ENCODE results near the gene CLEC18C. TPM values are rescaled to one million over a fixed set of nuclear protein-coding genes. Genes with fewer than 3 reads are reported as not detected.
"Not testable (repeated sequence)": the region's sequence is repeated elsewhere in the genome, so short reads cannot be mapped to it uniquely, and the experiment has no call there.

Gene CLEC18C
- polyA plus RNA-seq, 2 donors, result 0.36 to 0.53 TPM

- H3K36me3 ChIP-seq (ENCODE audit: control insufficient read depth in 2 of 2, insufficient read depth in 2 of 2, low read length in 1 of 2); H3K4me1 ChIP-seq (ENCODE audit: control insufficient read depth in 2 of 2, insufficient read depth in 2 of 2, low read length in 1 of 2); H3K27ac ChIP-seq (ENCODE audit: low read depth in 2 of 2, low read length in 1 of 2); H3K9me3 ChIP-seq (ENCODE audit: control insufficient read depth in 2 of 2, insufficient read depth in 1 of 2, low read depth in 1 of 2, low read length in 1 of 2); H3K27me3 ChIP-seq (ENCODE audit: control insufficient read depth in 1 of 2, insufficient read depth in 2 of 2, low read length in 2 of 2); H3K4me3 ChIP-seq (ENCODE audit: low read depth in 1 of 2, low read length in 2 of 2): not testable (repeated sequence)
- WGBS, 2 donors, result 55 to 68% methylated on average over 2 to 8 of the region's 21 CpGs
Observed at GRCh38 chr16:70174387-70174932, 873 bp downstream of the CLEC18C start.

- WGBS, 2 donors, result 17 to 19% methylated on average over 7 to 27 of the region's 71 CpGs
Observed at GRCh38 chr16:70187858-70188607, 14.4 kb downstream of the CLEC18C start.

DNA sequence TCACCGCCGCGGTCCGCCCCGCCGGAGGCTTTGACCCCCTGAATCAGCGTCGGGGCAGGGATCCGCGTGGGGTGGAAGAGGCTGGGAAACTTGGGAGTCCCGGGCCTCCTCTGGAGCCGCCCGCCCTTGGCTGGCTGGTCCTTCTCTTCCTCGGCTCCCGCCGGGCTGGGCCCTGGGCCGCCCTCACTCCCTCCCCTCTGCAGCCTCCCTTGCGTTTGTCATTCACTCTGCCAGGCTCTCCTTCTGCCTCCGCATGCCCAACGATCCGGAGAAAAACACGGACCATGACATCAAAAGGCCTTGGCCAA, 15.0 kb downstream of the CLEC18C start:
- not testable (repeated sequence) for H3K4me1 ChIP-seq (ENCODE audit: control insufficient read depth in 2 of 2, insufficient read depth in 2 of 2, low read length in 1 of 2); H3K9me3 ChIP-seq (ENCODE audit: control insufficient read depth in 2 of 2, insufficient read depth in 1 of 2, low read depth in 1 of 2, low read length in 1 of 2); H3K36me3 ChIP-seq (ENCODE audit: control insufficient read depth in 2 of 2, insufficient read depth in 2 of 2, low read length in 1 of 2); H3K27me3 ChIP-seq (ENCODE audit: control insufficient read depth in 1 of 2, insufficient read depth in 2 of 2, low read length in 2 of 2); H3K27ac ChIP-seq (ENCODE audit: low read depth in 2 of 2, low read length in 1 of 2)
- 0 to 3% methylated on average over 2 to 11 of the region's 22 CpGs for WGBS, 2 donors
- peak overlapping the region in 1 of 2 donors; percentile 28 for H3K4me3 ChIP-seq (ENCODE audit: low read depth in 1 of 2, low read length in 2 of 2)

More at GRCh38 chr16:70187858-70188607, 14.4 kb downstream of the CLEC18C start:
- not testable (repeated sequence) for H3K27me3 ChIP-seq (ENCODE audit: control insufficient read depth in 1 of 2, insufficient read depth in 2 of 2, low read length in 2 of 2); H3K9me3 ChIP-seq (ENCODE audit: control insufficient read depth in 2 of 2, insufficient read depth in 1 of 2, low read depth in 1 of 2, low read length in 1 of 2); H3K4me1 ChIP-seq (ENCODE audit: control insufficient read depth in 2 of 2, insufficient read depth in 2 of 2, low read length in 1 of 2); H3K36me3 ChIP-seq (ENCODE audit: control insufficient read depth in 2 of 2, insufficient read depth in 2 of 2, low read length in 1 of 2)
- Histone ChIP-seq H3K4me3 (ENCODE audit: low read depth in 1 of 2, low read length in 2 of 2) (peak overlapping the region in 1 of 2 donors; percentile 28), H3K27ac (ENCODE audit: low read depth in 2 of 2, low read length in 1 of 2) (peak overlapping the region in 1 of 2 donors; percentile 30)

DNA sequence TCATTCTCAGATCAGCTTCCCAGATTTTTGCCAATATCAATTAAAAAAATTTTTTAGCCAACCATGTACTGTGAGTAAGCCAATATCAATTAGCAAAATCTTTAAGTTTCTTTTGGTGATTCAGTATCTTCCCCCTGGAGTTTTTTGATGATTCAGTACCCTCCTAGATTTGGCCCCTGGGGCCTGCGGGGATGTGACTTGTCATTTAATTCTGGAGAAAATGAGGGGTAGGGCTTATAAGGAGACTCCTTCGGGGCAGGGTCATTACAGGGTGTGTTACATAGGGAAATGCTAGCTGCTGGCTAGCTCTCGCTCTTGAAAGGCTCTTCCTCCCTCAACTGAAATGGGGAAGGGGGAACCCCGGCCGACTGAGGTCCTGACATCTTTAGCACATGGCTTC, 17.0 kb downstream of the CLEC18C start:
- H3K27me3 ChIP-seq (ENCODE audit: control insufficient read depth in 1 of 2, insufficient read depth in 2 of 2, low read length in 2 of 2); H3K9me3 ChIP-seq (ENCODE audit: control insufficient read depth in 2 of 2, insufficient read depth in 1 of 2, low read depth in 1 of 2, low read length in 1 of 2); H3K27ac ChIP-seq (ENCODE audit: low read depth in 2 of 2, low read length in 1 of 2); H3K36me3 ChIP-seq (ENCODE audit: control insufficient read depth in 2 of 2, insufficient read depth in 2 of 2, low read length in 1 of 2); H3K4me1 ChIP-seq (ENCODE audit: control insufficient read depth in 2 of 2, insufficient read depth in 2 of 2, low read length in 1 of 2); H3K4me3 ChIP-seq (ENCODE audit: low read depth in 1 of 2, low read length in 2 of 2): not testable (repeated sequence)
- no CpG with 5 or more reads among the region's 5 CpGs for WGBS, 2 donors

GRCh38 chr16:70196683-70197300, 23.2 kb downstream of the CLEC18C start:
- H3K27ac ChIP-seq (ENCODE audit: low read depth in 2 of 2, low read length in 1 of 2); H3K9me3 ChIP-seq (ENCODE audit: control insufficient read depth in 2 of 2, insufficient read depth in 1 of 2, low read depth in 1 of 2, low read length in 1 of 2): not testable (repeated sequence)
- 62 to 71% methylated on average over 6 to 8 of the region's 12 CpGs for WGBS, 2 donors

GRCh38 chr16:70197611-70198010, 24.0 kb downstream of the CLEC18C start:
- not testable (repeated sequence) for H3K36me3 ChIP-seq (ENCODE audit: control insufficient read depth in 2 of 2, insufficient read depth in 2 of 2, low read length in 1 of 2); H3K4me1 ChIP-seq (ENCODE audit: control insufficient read depth in 2 of 2, insufficient read depth in 2 of 2, low read length in 1 of 2); H3K27ac ChIP-seq (ENCODE audit: low read depth in 2 of 2, low read length in 1 of 2); H3K4me3 ChIP-seq (ENCODE audit: low read depth in 1 of 2, low read length in 2 of 2); H3K27me3 ChIP-seq (ENCODE audit: control insufficient read depth in 1 of 2, insufficient read depth in 2 of 2, low read length in 2 of 2); H3K9me3 ChIP-seq (ENCODE audit: control insufficient read depth in 2 of 2, insufficient read depth in 1 of 2, low read depth in 1 of 2, low read length in 1 of 2)
- 73 to 74% methylated on average over 7 of the region's 7 CpGs for WGBS, 2 donors

More at GRCh38 chr16:70196683-70197300, 23.2 kb downstream of the CLEC18C start:
- H3K4me1 ChIP-seq (ENCODE audit: control insufficient read depth in 2 of 2, insufficient read depth in 2 of 2, low read length in 1 of 2); H3K36me3 ChIP-seq (ENCODE audit: control insufficient read depth in 2 of 2, insufficient read depth in 2 of 2, low read length in 1 of 2); H3K27me3 ChIP-seq (ENCODE audit: control insufficient read depth in 1 of 2, insufficient read depth in 2 of 2, low read length in 2 of 2); H3K4me3 ChIP-seq (ENCODE audit: low read depth in 1 of 2, low read length in 2 of 2): not testable (repeated sequence)

- H3K4me3 ChIP-seq (ENCODE audit: low read depth in 1 of 2, low read length in 2 of 2); H3K27ac ChIP-seq (ENCODE audit: low read depth in 2 of 2, low read length in 1 of 2); H3K27me3 ChIP-seq (ENCODE audit: control insufficient read depth in 1 of 2, insufficient read depth in 2 of 2, low read length in 2 of 2); H3K36me3 ChIP-seq (ENCODE audit: control insufficient read depth in 2 of 2, insufficient read depth in 2 of 2, low read length in 1 of 2); H3K9me3 ChIP-seq (ENCODE audit: control insufficient read depth in 2 of 2, insufficient read depth in 1 of 2, low read depth in 1 of 2, low read length in 1 of 2); H3K4me1 ChIP-seq (ENCODE audit: control insufficient read depth in 2 of 2, insufficient read depth in 2 of 2, low read length in 1 of 2): not testable (repeated sequence)
- 85 to 92% methylated on average over 9 of the region's 9 CpGs for WGBS, 2 donors
Observed at GRCh38 chr16:70198230-70198629, 24.6 kb downstream of the CLEC18C start.

DNA sequence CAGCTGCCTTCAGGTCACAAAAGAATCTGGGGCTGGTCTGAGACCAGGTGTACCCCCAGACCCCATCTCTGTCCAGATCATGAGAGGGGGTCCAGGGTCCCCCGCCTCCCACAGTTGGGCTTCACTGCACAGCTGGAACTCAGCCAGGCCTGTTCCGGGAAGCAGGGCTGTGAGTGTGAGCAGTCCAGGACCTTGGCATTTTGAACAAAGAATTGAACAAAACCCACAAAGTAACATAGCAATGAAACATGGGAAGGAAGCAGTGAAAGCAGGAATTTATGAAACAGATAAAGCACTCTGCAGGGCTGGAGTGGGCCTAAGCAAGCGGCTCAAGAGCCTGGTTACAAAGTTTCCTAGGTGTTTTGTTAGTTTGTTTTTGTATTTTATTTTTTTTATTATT, 25.1 kb downstream of the CLEC18C start:
- H3K9me3 ChIP-seq (ENCODE audit: control insufficient read depth in 2 of 2, insufficient read depth in 1 of 2, low read depth in 1 of 2, low read length in 1 of 2); H3K27ac ChIP-seq (ENCODE audit: low read depth in 2 of 2, low read length in 1 of 2); H3K27me3 ChIP-seq (ENCODE audit: control insufficient read depth in 1 of 2, insufficient read depth in 2 of 2, low read length in 2 of 2); H3K4me1 ChIP-seq (ENCODE audit: control insufficient read depth in 2 of 2, insufficient read depth in 2 of 2, low read length in 1 of 2); H3K4me3 ChIP-seq (ENCODE audit: low read depth in 1 of 2, low read length in 2 of 2); H3K36me3 ChIP-seq (ENCODE audit: control insufficient read depth in 2 of 2, insufficient read depth in 2 of 2, low read length in 1 of 2): not testable (repeated sequence)
- WGBS, 2 donors, result 59 to 65% methylated on average over 3 of the region's 3 CpGs

- H3K27me3 ChIP-seq (ENCODE audit: control insufficient read depth in 1 of 2, insufficient read depth in 2 of 2, low read length in 2 of 2); H3K4me3 ChIP-seq (ENCODE audit: low read depth in 1 of 2, low read length in 2 of 2); H3K4me1 ChIP-seq (ENCODE audit: control insufficient read depth in 2 of 2, insufficient read depth in 2 of 2, low read length in 1 of 2); H3K27ac ChIP-seq (ENCODE audit: low read depth in 2 of 2, low read length in 1 of 2); H3K36me3 ChIP-seq (ENCODE audit: control insufficient read depth in 2 of 2, insufficient read depth in 2 of 2, low read length in 1 of 2); H3K9me3 ChIP-seq (ENCODE audit: control insufficient read depth in 2 of 2, insufficient read depth in 1 of 2, low read depth in 1 of 2, low read length in 1 of 2): not testable (repeated sequence)
- 89 to 91% methylated on average over 9 of the region's 9 CpGs for WGBS, 2 donors
Observed at GRCh38 chr16:70199170-70199569, 25.6 kb downstream of the CLEC18C start.

DNA sequence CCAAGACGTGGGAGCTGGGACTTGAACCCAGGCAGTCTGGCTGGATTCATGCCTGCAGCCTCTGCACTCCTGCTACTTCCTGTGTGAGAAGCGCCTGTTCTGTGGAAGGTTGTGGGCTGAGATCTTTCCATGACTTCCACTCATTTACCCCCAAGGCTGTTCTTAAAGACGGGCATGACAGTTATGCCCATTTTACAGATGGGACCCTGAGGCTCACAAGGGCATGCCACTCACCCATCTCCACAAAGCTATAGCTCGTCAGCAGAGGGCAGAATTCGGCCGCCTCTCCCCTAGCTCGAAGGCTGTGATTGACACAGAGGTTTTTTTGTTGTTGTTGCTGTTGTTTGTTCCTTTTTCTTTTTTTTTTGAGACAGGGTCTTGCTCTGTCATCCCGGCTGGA, 26.5 kb downstream of the CLEC18C start:
- 83 to 90% methylated on average over 7 to 8 of the region's 8 CpGs for WGBS, 2 donors
- not testable (repeated sequence) for H3K9me3 ChIP-seq (ENCODE audit: control insufficient read depth in 2 of 2, insufficient read depth in 1 of 2, low read depth in 1 of 2, low read length in 1 of 2); H3K27ac ChIP-seq (ENCODE audit: low read depth in 2 of 2, low read length in 1 of 2); H3K4me3 ChIP-seq (ENCODE audit: low read depth in 1 of 2, low read length in 2 of 2); H3K27me3 ChIP-seq (ENCODE audit: control insufficient read depth in 1 of 2, insufficient read depth in 2 of 2, low read length in 2 of 2); H3K36me3 ChIP-seq (ENCODE audit: control insufficient read depth in 2 of 2, insufficient read depth in 2 of 2, low read length in 1 of 2); H3K4me1 ChIP-seq (ENCODE audit: control insufficient read depth in 2 of 2, insufficient read depth in 2 of 2, low read length in 1 of 2)
